ENCODE measurements around the gene ALPI.

DNA sequence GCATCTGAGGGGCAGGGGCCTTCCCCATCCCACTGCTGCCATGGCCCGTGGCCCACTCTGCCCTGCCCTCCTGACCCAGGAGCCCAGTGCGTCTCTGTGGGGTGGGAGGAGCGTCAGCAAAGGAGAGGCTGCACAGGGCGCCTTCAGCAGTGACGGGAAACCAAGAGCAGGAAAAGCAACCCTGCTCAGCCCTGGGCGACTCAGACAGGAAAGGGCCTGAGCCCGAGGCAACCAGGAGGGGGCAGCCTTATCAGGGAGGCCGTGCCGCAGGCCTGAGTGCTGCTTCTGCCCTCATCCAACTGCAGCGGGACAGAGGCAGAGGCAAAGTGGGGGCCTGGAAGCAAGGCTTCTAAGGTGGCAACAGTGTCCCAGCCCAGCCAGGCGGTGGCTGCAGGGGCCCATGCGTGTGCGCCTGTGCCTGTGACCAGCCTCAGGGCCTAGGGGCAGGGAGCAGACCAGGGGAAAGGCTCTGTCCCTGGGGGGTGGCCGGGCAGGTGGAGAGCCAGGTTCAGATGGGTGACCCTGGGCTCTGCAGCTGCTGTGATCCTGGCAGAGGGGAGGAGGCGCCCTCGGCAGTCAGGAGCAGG is 23.3 kb upstream of the ALPI start:
- TF ChIP-seq, protein P1, sequence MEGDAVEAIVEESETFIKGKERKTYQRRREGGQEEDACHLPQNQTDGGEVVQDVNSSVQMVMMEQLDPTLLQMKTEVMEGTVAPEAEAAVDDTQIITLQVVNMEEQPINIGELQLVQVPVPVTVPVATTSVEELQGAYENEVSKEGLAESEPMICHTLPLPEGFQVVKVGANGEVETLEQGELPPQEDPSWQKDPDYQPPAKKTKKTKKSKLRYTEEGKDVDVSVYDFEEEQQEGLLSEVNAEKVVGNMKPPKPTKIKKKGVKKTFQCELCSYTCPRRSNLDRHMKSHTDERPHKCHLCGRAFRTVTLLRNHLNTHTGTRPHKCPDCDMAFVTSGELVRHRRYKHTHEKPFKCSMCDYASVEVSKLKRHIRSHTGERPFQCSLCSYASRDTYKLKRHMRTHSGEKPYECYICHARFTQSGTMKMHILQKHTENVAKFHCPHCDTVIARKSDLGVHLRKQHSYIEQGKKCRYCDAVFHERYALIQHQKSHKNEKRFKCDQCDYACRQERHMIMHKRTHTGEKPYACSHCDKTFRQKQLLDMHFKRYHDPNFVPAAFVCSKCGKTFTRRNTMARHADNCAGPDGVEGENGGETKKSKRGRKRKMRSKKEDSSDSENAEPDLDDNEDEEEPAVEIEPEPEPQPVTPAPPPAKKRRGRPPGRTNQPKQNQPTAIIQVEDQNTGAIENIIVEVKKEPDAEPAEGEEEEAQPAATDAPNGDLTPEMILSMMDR (IDR thresholded peaks at IDR 0.05; ENCODE audit: low read depth, low read length) = no peak
- TF ChIP-seq, protein P2, sequence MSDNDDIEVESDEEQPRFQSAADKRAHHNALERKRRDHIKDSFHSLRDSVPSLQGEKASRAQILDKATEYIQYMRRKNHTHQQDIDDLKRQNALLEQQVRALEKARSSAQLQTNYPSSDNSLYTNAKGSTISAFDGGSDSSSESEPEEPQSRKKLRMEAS (IDR thresholded peaks at IDR 0.05; ENCODE audit: low read depth, low read length) = no peak
- TF ChIP-seq POLR2A (IDR thresholded peaks at IDR 0.05; ENCODE audit: extremely low read depth, insufficient read length) = no peak

Measured in NB4 (cell line).